Suprapubic skin (tissue), 4 donors: Measurements from ENCODE around the gene DUSP16. TPM values are rescaled to one million over a fixed set of nuclear protein-coding genes. Genes with fewer than 3 reads are reported as not detected.

Experiments used
- DNase-seq, 2 donors: peaks; one replicate each; pipeline ENCODE4 v3.0.0-alpha.2; 2019; ENCODE audit warnings: low spot score in 2 of 2
- H3K27ac ChIP-seq: fragments of 200-600 bp; sonication (generic); one replicate; pipeline ENCODE4 v1.5.1; 2019
- H3K27me3 ChIP-seq: fragments of 200-600 bp; sonication (generic); one replicate; pipeline ENCODE4 v1.5.1; 2019
- H3K36me3 ChIP-seq: fragments of 200-600 bp; sonication (generic); one replicate; pipeline ENCODE4 v1.5.1; 2019
- H3K4me1 ChIP-seq: fragments of 200-600 bp; sonication (generic); one replicate; pipeline ENCODE4 v1.5.1; 2019
- H3K4me3 ChIP-seq: fragments of 200-600 bp; sonication (generic); one replicate; pipeline ENCODE4 v1.5.1; 2019; ENCODE audit warnings: mild to moderate bottlenecking
- H3K9me3 ChIP-seq: fragments of 200-600 bp; sonication (generic); one replicate; pipeline ENCODE4 v1.5.1; 2019
- CTCF ChIP-seq, 2 donors: fragments of 200-600 bp in 1 of 2; fragments of 450-650 bp in 1 of 2; sonication (generic) in 1 of 2; IDR thresholded peaks; one replicate each; pipeline ENCODE4 v1.5.1; 2016 to 2019; ENCODE audit warnings: antibody characterized with exemption in 2 of 2, mild to moderate bottlenecking in 1 of 2, moderate library complexity in 1 of 2
- EP300 ChIP-seq: sonication (generic); formaldehyde crosslinking; IDR thresholded peaks from one replicate; pipeline ENCODE4 v1.6.1; 2017; ENCODE audit warnings: antibody characterized with exemption
- POLR2A ChIP-seq, 2 donors: fragments of 450-650 bp; IDR thresholded peaks; one replicate each; pipeline ENCODE4 v1.6.1; 2017; ENCODE audit warnings: antibody characterized with exemption in 2 of 2, mild to moderate bottlenecking in 2 of 2, moderate library complexity in 2 of 2
- POLR2AphosphoS5 ChIP-seq, 3 donors: sonication (generic); formaldehyde crosslinking; IDR thresholded peaks; one replicate each; pipeline ENCODE4 v1.6.1; 2017; ENCODE audit warnings: antibody characterized with exemption in 3 of 3
- WGBS: methylation state at CpG from one replicate; pipeline ENCODE4 v1.1.5; 2018; 5-methylcytosine and 5-hydroxymethylcytosine counted together
- total RNA-seq, 4 donors: library from RNA; depleted of rRNA; stranded (reverse); fragments of >200 nt; gene quantifications; one replicate each; pipeline ENCODE4 v1.1.0, GENCODE V29; 2016

Gene DUSP16
- total RNA-seq, 4 donors from 2014 or later, result 20.3 to 33.2 (median 24.8) TPM

- H3K27me3 ChIP-seq, result no peaks in the 10 kb centered on the region
- TF ChIP-seq CTCF (IDR thresholded peaks at IDR 0.05), result no peak
- no peak for DNase-seq
- 100% methylated on average over 3 of the region's 3 CpGs for WGBS
- no peak overlapping the region for H3K4me3 ChIP-seq
- H3K27ac ChIP-seq, result no peak overlapping the region
- H3K36me3 ChIP-seq, result no peaks in the 10 kb centered on the region
- peaks cover 40% of the 10 kb centered on the region for H3K4me1 ChIP-seq
- no peaks in the 10 kb centered on the region for H3K9me3 ChIP-seq
Observed at GRCh38 chr12:12609692-12610091, 47.0 kb upstream of the DUSP16 start.

GRCh38 chr12:12608557-12608957, 45.9 kb upstream of the DUSP16 start:
- WGBS, result 100% methylated on average over 1 of the region's 1 CpG
- no peaks in the 10 kb centered on the region for H3K27me3 ChIP-seq
- no peaks in the 10 kb centered on the region for H3K36me3 ChIP-seq
- H3K4me3 ChIP-seq, result no peak overlapping the region
- H3K4me1 ChIP-seq, result peaks cover 41% of the 10 kb centered on the region
- H3K27ac ChIP-seq, result no peak overlapping the region
- no peaks in the 10 kb centered on the region for H3K9me3 ChIP-seq
- no peak for DNase-seq
- no peak for TF ChIP-seq EP300
- no peak for TF ChIP-seq POLR2A (IDR thresholded peaks at IDR 0.05)
- TF ChIP-seq CTCF (IDR thresholded peaks at IDR 0.05), result no peak
- no peak for TF ChIP-seq POLR2AphosphoS5 (IDR thresholded peaks at IDR 0.05)

- WGBS, result 29% methylated on average over 7 of the region's 7 CpGs
- H3K4me1 ChIP-seq, result peaks cover 28% of the 10 kb centered on the region
Observed at GRCh38 chr12:12606781-12607589, 44.3 kb upstream of the DUSP16 start.

GRCh38 chr12:12604740-12605139, 42.1 kb upstream of the DUSP16 start:
- Histone ChIP-seq H3K9me3 (no peaks in the 10 kb centered on the region), H3K4me3 (no peak overlapping the region), H3K27ac (no peak overlapping the region), H3K27me3 (no peaks in the 10 kb centered on the region), H3K36me3 (no peaks in the 10 kb centered on the region), H3K4me1 (peaks cover 28% of the 10 kb centered on the region)
- no peak for DNase-seq
- TF ChIP-seq CTCF (IDR thresholded peaks at IDR 0.05) (no peak), POLR2AphosphoS5 (IDR thresholded peaks at IDR 0.05) (no peak), POLR2A (IDR thresholded peaks at IDR 0.05) (no peak), EP300 (no peak)
- WGBS, result 55% methylated on average over 5 of the region's 5 CpGs

More at GRCh38 chr12:12606781-12607589, 44.3 kb upstream of the DUSP16 start:
- TF ChIP-seq CTCF (IDR thresholded peaks at IDR 0.05) (no peak), POLR2AphosphoS5 (IDR thresholded peaks at IDR 0.05) (no peak), POLR2A (IDR thresholded peaks at IDR 0.05) (no peak), EP300 (no peak)
- no peaks in the 10 kb centered on the region for H3K36me3 ChIP-seq
- no peak overlapping the region for H3K4me3 ChIP-seq
- H3K27me3 ChIP-seq, result no peaks in the 10 kb centered on the region
- peak overlapping the region; percentile 69 for H3K27ac ChIP-seq
- H3K9me3 ChIP-seq, result no peaks in the 10 kb centered on the region
- no peak for DNase-seq

- H3K27ac ChIP-seq, result no peak overlapping the region
- H3K4me3 ChIP-seq, result no peak overlapping the region
- no peak for TF ChIP-seq POLR2A (IDR thresholded peaks at IDR 0.05)
- no peak for TF ChIP-seq CTCF (IDR thresholded peaks at IDR 0.05)
- TF ChIP-seq POLR2AphosphoS5 (IDR thresholded peaks at IDR 0.05), result no peak
- no peak for TF ChIP-seq EP300
- H3K36me3 ChIP-seq, result no peaks in the 10 kb centered on the region
- 73% methylated on average over 8 of the region's 8 CpGs for WGBS
- peaks cover 21% of the 10 kb centered on the region for H3K4me1 ChIP-seq
- no peaks in the 10 kb centered on the region for H3K9me3 ChIP-seq
- DNase-seq, result no peak
- no peaks in the 10 kb centered on the region for H3K27me3 ChIP-seq
Observed at GRCh38 chr12:12600659-12601058, 38.0 kb upstream of the DUSP16 start.
